ENCODE results near the gene FADS2. TPM values are rescaled to one million over a fixed set of nuclear protein-coding genes. Genes with fewer than 3 reads are reported as not detected.

FADS2 gene
- total RNA-seq, 1 experiment from 2014 or later: 246 TPM

- peaks cover 5% of the 10 kb centered on the region; the same call in 1 of the 2 replicates for H3K4me1 ChIP-seq (ENCODE audit: insufficient read depth, low read length)
- intact Hi-C loops (cut with micrococcal nuclease): no loop called here
- H3K4me2 ChIP-seq (ENCODE audit: low read length): no peak overlapping the region
- peaks cover 11% of the 10 kb centered on the region for H3K79me2 ChIP-seq (ENCODE audit: low read length)
- no TSS peak for BruUV-seq (replicated peaks)
- no peak overlapping the region for H3K4me3 ChIP-seq (ENCODE audit: low read length)
- H3K9me3 ChIP-seq (ENCODE audit: low read length): no peaks in the 10 kb centered on the region
- no peak overlapping the region for H3K9ac ChIP-seq (ENCODE audit: low read length)
- no peak for DNase-seq
- CTCF ChIA-PET: no interaction called here
- no peak overlapping the region for H3K27ac ChIP-seq (ENCODE audit: low read length)
- no peak for TF ChIP-seq EZH2phosphoT487 (IDR thresholded peaks at IDR 0.05; ENCODE audit: borderline replicate concordance, low read length)
- no peaks in the 10 kb centered on the region for H4K20me1 ChIP-seq (ENCODE audit: low read length)
- no peaks in the 10 kb centered on the region for H3F3A ChIP-seq (ENCODE audit: low read length, unreplicated experiment)
- POLR2A ChIA-PET (ENCODE audit: unreplicated experiment): no interaction called here
- no peaks in the 10 kb centered on the region for H3K9me2 ChIP-seq (replicated peaks; ENCODE audit: low read length)
- H2AFZ ChIP-seq (ENCODE audit: low read length): no peak overlapping the region
- ATAC-seq: no peak
- H3K36me3 ChIP-seq (ENCODE audit: low read depth, low read length): peaks cover 45% of the 10 kb centered on the region
- H3K27me3 ChIP-seq (ENCODE audit: low read length): no peaks in the 10 kb centered on the region
These were observed 17.4 kb upstream of the FADS2 start for GRCh38 chr11:61810671-61811175.

DNA sequence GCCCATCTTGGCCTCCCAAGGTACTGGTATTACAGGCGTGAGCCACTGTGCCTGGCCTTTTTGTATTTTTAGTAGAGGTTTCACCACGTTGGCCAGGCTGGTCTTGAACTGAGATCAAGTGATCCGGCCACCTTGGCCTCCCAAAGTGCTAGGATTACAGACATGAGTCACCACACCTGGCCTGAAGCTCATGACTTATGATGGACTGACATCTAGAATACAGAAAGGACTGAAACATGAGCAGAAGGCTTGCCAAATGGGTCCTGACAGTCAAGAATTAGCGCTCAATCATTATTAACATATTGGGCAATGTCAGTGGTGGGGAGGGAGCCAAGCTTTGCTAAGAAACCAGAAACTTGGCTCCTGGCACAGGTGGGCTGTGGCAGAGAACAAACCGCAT is 16.3 kb upstream of the FADS2 start:
- H3K4me2 ChIP-seq (ENCODE audit: low read length): no peak overlapping the region
- no peak overlapping the region for H3K27ac ChIP-seq (ENCODE audit: low read length)
- intact Hi-C loops (cut with micrococcal nuclease): no loop called here
- BruUV-seq (replicated peaks): no TSS peak
- no peaks in the 10 kb centered on the region for H3K9me3 ChIP-seq (ENCODE audit: low read length)
- H3F3A ChIP-seq (ENCODE audit: low read length, unreplicated experiment): no peaks in the 10 kb centered on the region
- no peaks in the 10 kb centered on the region for H3K9me2 ChIP-seq (replicated peaks; ENCODE audit: low read length)
- H3K36me3 ChIP-seq (ENCODE audit: low read depth, low read length): peaks cover 42% of the 10 kb centered on the region
- peak; percentile 3 for DNase-seq
- peaks cover 19% of the 10 kb centered on the region for H3K79me2 ChIP-seq (ENCODE audit: low read length)
- ChIA-PET CTCF (no interaction called here), POLR2A (ENCODE audit: unreplicated experiment) (no interaction called here)
- H3K4me3 ChIP-seq (ENCODE audit: low read length): no peak overlapping the region
- no peak overlapping the region for H3K9ac ChIP-seq (ENCODE audit: low read length)
- no peaks in the 10 kb centered on the region for H3K27me3 ChIP-seq (ENCODE audit: low read length)
- H2AFZ ChIP-seq (ENCODE audit: low read length): no peak overlapping the region
- no peaks in the 10 kb centered on the region for H4K20me1 ChIP-seq (ENCODE audit: low read length)
- no peak for TF ChIP-seq CTCF (conservative IDR thresholded peaks at IDR 0.05; ENCODE audit: low read depth, low read length)
- no peak for TF ChIP-seq EZH2phosphoT487 (IDR thresholded peaks at IDR 0.05; ENCODE audit: borderline replicate concordance, low read length)
- TF ChIP-seq EZH2 (IDR thresholded peaks at IDR 0.05; ENCODE audit: low read length, unreplicated experiment): no peak
- H3K4me1 ChIP-seq (ENCODE audit: insufficient read depth, low read length): peaks cover 5% of the 10 kb centered on the region; the same call in 1 of the 2 replicates
- ATAC-seq: no peak

GRCh38 chr11:61812736-61813411 is 15.2 kb upstream of the FADS2 start:
- no peak overlapping the region for H2AFZ ChIP-seq (ENCODE audit: low read length)
- no peak for ATAC-seq
- ChIA-PET CTCF (interaction anchor here (0.7 kb wide), 1 partner anchor 11 kb away, joined by 5 read pairs; no protein-coding TSS in a partner anchor), POLR2A (ENCODE audit: unreplicated experiment) (interaction anchor here (0.6 kb wide), 1 partner anchor 183 kb away, joined by 4 read pairs; no protein-coding TSS in a partner anchor)
- H3K79me2 ChIP-seq (ENCODE audit: low read length): peaks cover 27% of the 10 kb centered on the region
- H3K4me2 ChIP-seq (ENCODE audit: low read length): no peak overlapping the region
- H3K27me3 ChIP-seq (ENCODE audit: low read length): no peaks in the 10 kb centered on the region
- no peaks in the 10 kb centered on the region for H3K9me2 ChIP-seq (replicated peaks; ENCODE audit: low read length)
- no peaks in the 10 kb centered on the region for H3F3A ChIP-seq (ENCODE audit: low read length, unreplicated experiment)
- BruUV-seq (replicated peaks): no TSS peak
- no peak for DNase-seq
- peaks cover 35% of the 10 kb centered on the region for H3K36me3 ChIP-seq (ENCODE audit: low read depth, low read length)
- H3K27ac ChIP-seq (ENCODE audit: low read length): no peak overlapping the region
- intact Hi-C loops (cut with micrococcal nuclease): no loop called here
- H3K9me3 ChIP-seq (ENCODE audit: low read length): no peaks in the 10 kb centered on the region
- TF ChIP-seq EZH2 (IDR thresholded peaks at IDR 0.05; ENCODE audit: low read length, unreplicated experiment) (no peak), CTCF (conservative IDR thresholded peaks at IDR 0.05; ENCODE audit: low read depth, low read length) (no peak), EZH2phosphoT487 (IDR thresholded peaks at IDR 0.05; ENCODE audit: borderline replicate concordance, low read length) (no peak)
- no peaks in the 10 kb centered on the region for H4K20me1 ChIP-seq (ENCODE audit: low read length)
- H3K4me1 ChIP-seq (ENCODE audit: insufficient read depth, low read length): peaks cover 13% of the 10 kb centered on the region
- H3K9ac ChIP-seq (ENCODE audit: low read length): no peak overlapping the region
- H3K4me3 ChIP-seq (ENCODE audit: low read length): no peak overlapping the region
